ENCODE data around the gene NEIL1. TPM values are rescaled to one million over a fixed set of nuclear protein-coding genes. Genes with fewer than 3 reads are reported as not detected.
"Not testable (repeated sequence)": the region's sequence is repeated elsewhere in the genome, so short reads cannot be mapped to it uniquely, and the experiment has no call there.

Gene NEIL1
- total RNA-seq, 2 experiments from 2014 or later, result 1.0 to 1.9 TPM

DNA sequence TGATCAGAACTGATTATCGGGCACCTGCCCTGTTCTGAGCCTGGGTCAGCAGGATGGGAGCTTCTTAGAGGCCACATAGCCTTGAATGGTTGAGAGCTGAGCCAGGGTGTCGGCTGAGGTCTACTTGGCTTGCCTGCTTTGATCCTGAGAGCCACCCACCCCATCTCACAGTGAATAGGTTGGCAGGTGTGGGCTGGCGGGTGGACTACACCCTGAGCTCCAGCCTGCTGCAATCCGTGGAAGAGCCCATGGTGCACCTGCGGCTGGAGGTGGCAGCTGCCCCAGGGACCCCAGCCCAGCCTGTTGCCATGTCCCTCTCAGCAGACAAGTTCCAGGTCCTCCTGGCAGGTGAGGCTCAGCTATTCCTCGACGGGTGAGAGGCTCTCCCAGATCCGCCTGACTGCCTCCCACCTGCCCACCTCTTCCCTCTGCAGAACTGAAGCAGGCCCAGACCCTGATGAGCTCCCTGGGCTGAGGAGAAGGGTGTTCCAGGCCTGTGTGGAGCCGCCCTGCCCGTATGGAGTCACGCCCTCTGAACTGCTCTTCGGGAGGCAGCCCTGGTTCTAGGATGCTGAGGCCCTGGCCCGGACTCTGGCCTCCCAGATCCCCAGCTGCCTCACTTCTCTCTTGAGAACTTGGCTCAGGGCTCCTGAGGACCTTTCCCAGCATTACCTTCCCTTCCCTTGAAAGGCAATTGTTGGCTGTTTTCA, 7.2 kb upstream of the NEIL1 start:
- Mint-ChIP-seq H3K36me3 (peaks cover 2% of the 10 kb centered on the region), H3K4me1 (peaks cover 21% of the 10 kb centered on the region), H3K9me3 (ENCODE audit: low read depth) (no peaks in the 10 kb centered on the region), H3K27me3 (no peaks in the 10 kb centered on the region), H3K4me3 (no peak overlapping the region), H3K27ac (no peak overlapping the region)
- CTCF ChIA-PET, result no interaction called here
- ATAC-seq, result no peak
- DNase-seq, result peak; percentile 37

- no peak overlapping the region for H3K27ac Mint-ChIP-seq
- H3K27me3 Mint-ChIP-seq, result peaks cover 14% of the 10 kb centered on the region
- H3K9me3 Mint-ChIP-seq (ENCODE audit: low read depth), result peaks cover 3% of the 10 kb centered on the region
- no peak for ATAC-seq
- CTCF ChIA-PET, result interaction anchor here (1.7 kb wide), 1 partner anchor 25 kb away, joined by 5 read pairs; no protein-coding TSS in a partner anchor
- H3K36me3 Mint-ChIP-seq, result peaks cover 9% of the 10 kb centered on the region
- peaks cover 13% of the 10 kb centered on the region for H3K4me1 Mint-ChIP-seq
- DNase-seq, result no peak
- no peak overlapping the region for H3K4me3 Mint-ChIP-seq
Measured at GRCh38 chr15:75342221-75342620, 4.6 kb upstream of the NEIL1 start.

GRCh38 chr15:75343953-75344352, 2.9 kb upstream of the NEIL1 start:
- H3K4me1 Mint-ChIP-seq; H3K4me3 Mint-ChIP-seq; H3K9me3 Mint-ChIP-seq (ENCODE audit: low read depth); ATAC-seq; H3K27ac Mint-ChIP-seq; DNase-seq: not testable (repeated sequence)
- H3K36me3 Mint-ChIP-seq, result peaks cover 13% of the 10 kb centered on the region
- H3K27me3 Mint-ChIP-seq, result peaks cover 20% of the 10 kb centered on the region
- CTCF ChIA-PET, result interaction anchor here (0.6 kb wide), 1 partner anchor 342 kb away, joined by 3 read pairs; no protein-coding TSS in a partner anchor

DNA sequence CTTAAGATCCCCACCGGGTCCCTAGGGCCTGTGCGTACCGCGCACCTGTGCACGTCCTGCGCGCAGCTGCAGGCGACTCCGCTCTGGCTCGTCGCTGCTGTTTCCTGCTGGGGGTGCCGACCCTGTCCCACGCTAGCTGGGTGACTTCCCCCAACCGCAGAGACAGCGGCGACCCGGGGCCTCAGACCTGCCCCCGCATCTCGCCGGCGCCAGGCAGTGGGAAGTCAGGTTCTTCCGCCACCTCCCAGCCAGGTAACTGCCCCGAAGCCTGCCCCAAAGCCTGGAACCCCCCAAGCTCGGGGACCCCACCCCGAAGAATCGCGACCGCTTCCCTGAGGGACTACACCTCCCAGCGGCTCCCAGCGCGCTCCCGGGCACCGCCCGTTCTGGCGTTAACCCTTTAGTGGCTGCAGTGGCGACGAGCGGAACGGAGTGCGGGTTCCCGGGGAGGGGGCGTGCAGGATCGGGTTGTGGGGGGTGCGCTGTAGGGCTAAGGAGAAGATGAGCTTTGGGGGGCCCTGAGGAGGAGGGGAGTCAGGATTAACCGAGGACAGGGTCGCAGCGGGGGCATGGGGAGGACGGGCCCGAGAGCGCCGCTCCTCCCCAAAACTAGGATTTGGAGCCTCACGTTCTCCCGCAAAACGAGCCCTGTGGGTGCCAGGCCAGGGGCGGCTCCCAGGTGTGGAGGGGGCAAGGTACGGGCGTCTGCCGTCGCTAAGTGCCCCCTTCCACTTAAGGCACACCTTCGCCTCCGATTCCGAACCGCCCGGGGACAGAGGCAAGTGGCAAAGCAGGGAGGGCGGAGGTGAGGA, 589 bp downstream of the NEIL1 start:
- peak overlapping the region; percentile 41 for H3K4me3 Mint-ChIP-seq
- ATAC-seq, result no peak
- DNase-seq, result no peak
- CTCF ChIA-PET, result no interaction called here
- H3K9me3 Mint-ChIP-seq (ENCODE audit: low read depth), result peaks cover 9% of the 10 kb centered on the region
- H3K36me3 Mint-ChIP-seq, result peaks cover 36% of the 10 kb centered on the region
- H3K27ac Mint-ChIP-seq, result peak overlapping the region; percentile 7
- peaks cover 24% of the 10 kb centered on the region for H3K27me3 Mint-ChIP-seq
- H3K4me1 Mint-ChIP-seq, result peaks cover 31% of the 10 kb centered on the region

DNA sequence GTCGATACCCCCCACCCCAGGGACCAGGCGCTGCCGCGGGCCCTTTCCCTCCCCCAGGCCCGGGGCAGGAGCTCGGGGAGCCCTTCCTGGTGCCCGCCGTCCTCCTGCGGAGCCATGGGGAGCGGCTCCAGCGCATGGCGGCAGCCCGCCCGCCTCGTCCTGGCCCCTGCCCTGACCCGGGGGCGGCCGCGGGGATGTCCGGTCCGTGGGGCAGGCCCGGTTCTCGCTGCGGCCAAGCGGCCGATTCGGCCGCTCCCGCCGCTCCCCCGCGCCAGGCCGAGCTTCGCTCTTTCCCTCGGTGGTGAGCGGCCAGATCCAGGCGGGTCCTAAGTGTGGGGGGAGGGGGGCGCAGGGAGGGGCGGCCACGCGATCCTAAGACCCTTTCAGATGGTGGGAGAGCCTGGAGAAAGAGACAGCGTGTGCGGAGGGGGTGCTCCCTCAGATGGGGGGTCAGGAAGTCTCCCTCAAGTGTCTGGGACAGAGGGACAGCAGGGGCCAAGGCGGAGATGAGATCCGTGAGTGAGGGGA, 1.3 kb downstream of the NEIL1 start:
- no peak for ATAC-seq
- H3K27ac Mint-ChIP-seq, result no peak overlapping the region
- DNase-seq, result no peak
- H3K27me3 Mint-ChIP-seq, result peaks cover 24% of the 10 kb centered on the region
- H3K4me1 Mint-ChIP-seq, result peaks cover 31% of the 10 kb centered on the region
- no peak overlapping the region for H3K4me3 Mint-ChIP-seq
- CTCF ChIA-PET, result no interaction called here
- H3K9me3 Mint-ChIP-seq (ENCODE audit: low read depth), result peaks cover 9% of the 10 kb centered on the region
- peaks cover 40% of the 10 kb centered on the region for H3K36me3 Mint-ChIP-seq

DNA sequence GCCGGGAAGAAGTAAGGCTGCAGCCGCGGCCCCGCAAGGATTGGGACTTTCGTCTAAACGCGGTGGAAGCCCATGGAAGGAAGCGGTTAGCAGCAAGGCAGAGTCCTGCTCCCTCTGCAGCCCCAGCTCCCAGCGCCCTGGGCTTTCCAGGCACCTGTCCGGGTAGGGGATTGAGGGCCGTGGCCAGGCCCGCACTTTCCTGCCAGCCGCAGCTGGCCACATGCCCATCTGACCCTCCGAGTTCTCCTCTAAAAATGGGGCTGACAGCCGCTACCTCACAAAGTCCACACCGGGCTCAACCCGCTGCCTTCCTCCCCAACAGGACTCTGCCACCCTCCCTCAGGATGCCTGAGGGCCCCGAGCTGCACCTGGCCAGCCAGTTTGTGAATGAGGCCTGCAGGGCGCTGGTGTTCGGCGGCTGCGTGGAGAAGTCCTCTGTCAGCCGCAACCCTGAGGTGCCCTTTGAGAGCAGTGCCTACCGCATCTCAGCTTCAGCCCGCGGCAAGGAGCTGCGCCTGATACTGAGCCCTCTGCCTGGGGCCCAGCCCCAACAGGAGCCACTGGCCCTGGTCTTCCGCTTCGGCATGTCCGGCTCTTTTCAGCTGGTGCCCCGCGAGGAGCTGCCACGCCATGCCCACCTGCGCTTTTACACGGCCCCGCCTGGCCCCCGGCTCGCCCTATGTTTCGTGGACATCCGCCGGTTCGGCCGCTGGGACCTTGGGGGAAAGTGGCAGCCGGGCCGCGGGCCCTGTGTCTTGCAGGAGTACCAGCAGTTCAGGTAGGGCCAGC, 1.9 kb downstream of the NEIL1 start:
- H3K27me3 Mint-ChIP-seq, result peaks cover 24% of the 10 kb centered on the region

GRCh38 chr15:75349351-75349669, 2.5 kb downstream of the NEIL1 start:
- CTCF ChIA-PET; H3K9me3 Mint-ChIP-seq (ENCODE audit: low read depth); ATAC-seq; H3K4me3 Mint-ChIP-seq; DNase-seq: not testable (repeated sequence)
- H3K36me3 Mint-ChIP-seq, result peaks cover 43% of the 10 kb centered on the region
- H3K27ac Mint-ChIP-seq, result peak overlapping the region; percentile 98
- H3K4me1 Mint-ChIP-seq, result peaks cover 31% of the 10 kb centered on the region
- H3K27me3 Mint-ChIP-seq, result peaks cover 24% of the 10 kb centered on the region

More for the DNA sequence above, 1.9 kb downstream of the NEIL1 start:
- Mint-ChIP-seq H3K4me3 (no peak overlapping the region), H3K9me3 (ENCODE audit: low read depth) (peaks cover 9% of the 10 kb centered on the region), H3K27ac (no peak overlapping the region), H3K4me1 (peaks cover 31% of the 10 kb centered on the region), H3K36me3 (peaks cover 43% of the 10 kb centered on the region)
- DNase-seq, result no peak
- CTCF ChIA-PET, result no interaction called here
- ATAC-seq, result no peak

- Mint-ChIP-seq H3K36me3 (peaks cover 43% of the 10 kb centered on the region), H3K9me3 (ENCODE audit: low read depth) (peaks cover 9% of the 10 kb centered on the region), H3K4me3 (peak overlapping the region; percentile 60), H3K27me3 (peaks cover 24% of the 10 kb centered on the region), H3K4me1 (peaks cover 31% of the 10 kb centered on the region), H3K27ac (peak overlapping the region; percentile 98)
- peak; percentile 88 for ATAC-seq
- DNase-seq, result peak; percentile 95
- CTCF ChIA-PET, result interaction anchor here (0.6 kb wide), 1 partner anchor 18 kb away, joined by 5 read pairs; no protein-coding TSS in a partner anchor
Measured at GRCh38 chr15:75349851-75350588, 3.2 kb downstream of the NEIL1 start.

DNA sequence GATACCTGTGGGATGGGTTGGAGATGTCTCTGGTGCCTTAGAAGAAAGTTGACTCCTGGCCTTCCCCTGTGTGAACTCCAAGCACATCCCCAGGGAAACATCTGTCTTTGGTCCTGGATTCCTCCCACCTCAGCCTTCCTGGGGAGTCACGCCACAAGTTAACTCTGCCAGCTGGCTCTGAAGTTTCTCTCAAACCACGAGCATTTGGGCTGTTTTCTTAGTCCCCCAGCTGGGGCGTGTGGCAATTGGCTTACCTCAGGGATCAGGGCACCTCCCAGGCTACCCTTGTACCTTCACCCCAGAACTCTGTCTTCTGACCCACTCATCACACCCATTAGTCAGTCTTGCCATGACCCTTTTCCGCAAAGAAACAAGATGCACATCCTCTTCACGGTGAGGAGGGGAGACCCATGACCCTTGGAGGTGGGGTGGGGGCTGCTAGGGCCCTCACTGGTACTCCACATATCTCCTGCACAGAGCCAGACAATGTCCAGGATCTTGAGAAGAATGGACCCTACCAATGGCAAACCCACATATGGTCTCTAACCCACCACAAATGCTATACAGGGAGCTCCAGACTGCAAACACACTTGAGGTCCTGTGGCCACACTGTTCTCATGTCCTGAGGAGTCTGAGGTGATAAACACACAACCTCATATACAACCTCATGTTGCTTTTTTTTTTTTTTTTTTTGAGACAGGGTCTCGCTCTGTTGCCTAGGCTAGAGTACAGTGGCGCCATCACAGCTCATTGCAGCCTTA, 3.9 kb downstream of the NEIL1 start:
- CTCF ChIA-PET, result interaction anchor here (0.6 kb wide), 1 partner anchor 17 kb away, joined by 5 read pairs; no protein-coding TSS in a partner anchor
- H3K36me3 Mint-ChIP-seq, result peaks cover 43% of the 10 kb centered on the region
- DNase-seq (no peak), ATAC-seq (no peak)
- H3K4me1 Mint-ChIP-seq, result peaks cover 31% of the 10 kb centered on the region
- no peak overlapping the region for H3K4me3 Mint-ChIP-seq
- H3K27ac Mint-ChIP-seq, result peak overlapping the region; percentile 98
- H3K27me3 Mint-ChIP-seq, result peaks cover 19% of the 10 kb centered on the region
- H3K9me3 Mint-ChIP-seq (ENCODE audit: low read depth), result peaks cover 9% of the 10 kb centered on the region

DNA sequence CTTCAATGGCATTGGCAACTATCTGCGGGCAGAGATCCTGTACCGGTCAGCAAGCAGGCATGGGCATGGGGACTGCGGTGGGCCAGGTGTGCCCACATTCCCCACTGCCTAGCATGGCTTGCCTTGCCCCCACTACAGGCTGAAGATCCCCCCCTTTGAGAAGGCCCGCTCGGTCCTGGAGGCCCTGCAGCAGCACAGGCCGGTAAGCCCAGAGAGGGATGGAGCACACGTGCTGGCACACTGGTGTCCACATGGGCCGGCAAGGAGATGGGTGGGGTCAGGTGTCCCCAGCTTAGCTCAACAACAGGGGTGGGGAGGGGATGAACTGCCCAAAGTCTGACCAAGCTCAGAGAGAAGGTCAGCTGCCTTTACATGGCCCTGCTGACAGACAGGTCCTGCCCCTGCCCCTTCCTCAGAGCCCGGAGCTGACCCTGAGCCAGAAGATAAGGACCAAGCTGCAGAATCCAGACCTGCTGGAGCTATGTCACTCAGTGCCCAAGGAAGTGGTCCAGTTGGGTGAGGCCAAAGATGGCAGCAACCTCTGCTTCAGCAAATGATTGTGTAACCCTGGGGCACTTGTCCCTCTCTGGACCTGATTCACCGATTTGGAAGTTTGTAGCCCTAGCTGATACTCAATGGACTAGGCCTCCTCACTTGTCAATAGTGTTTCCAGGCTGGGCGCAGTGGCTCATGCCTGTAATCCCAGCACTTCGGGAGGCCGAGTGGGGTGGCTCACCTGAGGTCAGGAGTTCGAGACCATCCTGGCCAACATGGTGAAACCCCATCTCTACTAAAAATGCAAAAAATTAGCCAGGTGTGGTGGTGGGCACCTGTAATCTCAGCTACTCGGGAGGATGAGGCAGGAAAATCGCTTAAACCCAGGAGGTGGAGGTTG, 5.6 kb downstream of the NEIL1 start:
- peaks cover 6% of the 10 kb centered on the region for H3K9me3 Mint-ChIP-seq (ENCODE audit: low read depth)
- H3K36me3 Mint-ChIP-seq, result peaks cover 36% of the 10 kb centered on the region
- DNase-seq (no peak), ATAC-seq (no peak)
- H3K27ac Mint-ChIP-seq, result no peak overlapping the region
- no peak overlapping the region for H3K4me3 Mint-ChIP-seq
- H3K27me3 Mint-ChIP-seq, result peaks cover 7% of the 10 kb centered on the region
- CTCF ChIA-PET, result no interaction called here
- peaks cover 24% of the 10 kb centered on the region for H3K4me1 Mint-ChIP-seq

- H3K27ac Mint-ChIP-seq, result no peak overlapping the region
- peaks cover 6% of the 10 kb centered on the region for H3K9me3 Mint-ChIP-seq (ENCODE audit: low read depth)
- H3K4me1 Mint-ChIP-seq, result peaks cover 21% of the 10 kb centered on the region
- ATAC-seq (no peak), DNase-seq (no peak)
- H3K4me3 Mint-ChIP-seq, result no peak overlapping the region
- H3K27me3 Mint-ChIP-seq, result peaks cover 4% of the 10 kb centered on the region
- peaks cover 36% of the 10 kb centered on the region for H3K36me3 Mint-ChIP-seq
- CTCF ChIA-PET, result interaction anchor here (0.6 kb wide), 1 partner anchor 286 kb away, joined by 3 read pairs; no protein-coding TSS in a partner anchor
Measured at GRCh38 chr15:75353604-75354003, 6.8 kb downstream of the NEIL1 start.
